HL-60 (cell line): Measurements from ENCODE around the gene MACO1.

Experiments used
- POLR2AphosphoS5 ChIP-seq: IDR thresholded peaks from 2 replicates; pipeline ENCODE4 v1.6.1; 2012; ENCODE audit warnings: low read depth
- TF ChIP-seq, protein P1 (sequence below): IDR thresholded peaks from one replicate; pipeline ENCODE4 v1.5.1; 2011; ENCODE audit warnings: low read length, control low read depth, inconsistent platforms; ENCODE audit not compliant: insufficient read depth

DNA sequence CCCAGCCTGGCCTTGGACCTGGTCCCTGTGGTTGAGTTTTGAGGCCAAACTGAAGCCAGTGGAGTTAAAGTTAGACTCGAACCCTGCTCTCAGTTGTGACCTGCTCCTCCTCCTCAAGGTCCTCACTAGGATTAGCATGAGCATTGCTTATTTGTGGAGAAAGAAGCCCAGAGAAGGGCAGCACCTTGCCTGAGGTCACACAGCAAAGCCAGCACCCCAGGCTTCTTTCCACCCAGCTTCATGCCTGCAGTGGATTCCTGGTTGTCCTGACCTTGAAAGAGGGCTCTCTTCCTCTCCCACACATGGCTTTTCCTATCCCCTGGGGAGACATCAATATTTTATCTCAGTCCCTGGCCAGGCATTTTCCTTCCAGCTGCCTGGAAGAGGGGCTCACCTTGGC, 115.5 kb downstream of the MACO1 start:
- TF ChIP-seq, protein P1, sequence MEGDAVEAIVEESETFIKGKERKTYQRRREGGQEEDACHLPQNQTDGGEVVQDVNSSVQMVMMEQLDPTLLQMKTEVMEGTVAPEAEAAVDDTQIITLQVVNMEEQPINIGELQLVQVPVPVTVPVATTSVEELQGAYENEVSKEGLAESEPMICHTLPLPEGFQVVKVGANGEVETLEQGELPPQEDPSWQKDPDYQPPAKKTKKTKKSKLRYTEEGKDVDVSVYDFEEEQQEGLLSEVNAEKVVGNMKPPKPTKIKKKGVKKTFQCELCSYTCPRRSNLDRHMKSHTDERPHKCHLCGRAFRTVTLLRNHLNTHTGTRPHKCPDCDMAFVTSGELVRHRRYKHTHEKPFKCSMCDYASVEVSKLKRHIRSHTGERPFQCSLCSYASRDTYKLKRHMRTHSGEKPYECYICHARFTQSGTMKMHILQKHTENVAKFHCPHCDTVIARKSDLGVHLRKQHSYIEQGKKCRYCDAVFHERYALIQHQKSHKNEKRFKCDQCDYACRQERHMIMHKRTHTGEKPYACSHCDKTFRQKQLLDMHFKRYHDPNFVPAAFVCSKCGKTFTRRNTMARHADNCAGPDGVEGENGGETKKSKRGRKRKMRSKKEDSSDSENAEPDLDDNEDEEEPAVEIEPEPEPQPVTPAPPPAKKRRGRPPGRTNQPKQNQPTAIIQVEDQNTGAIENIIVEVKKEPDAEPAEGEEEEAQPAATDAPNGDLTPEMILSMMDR, result no peak
- TF ChIP-seq POLR2AphosphoS5, result no peak
